K562 (cell line): ENCODE measurements around the gene KIF15. TPM values are rescaled to one million over a fixed set of nuclear protein-coding genes. Genes with fewer than 3 reads are reported as not detected.

Source experiments
- ARNT ChIP-seq, 2 experiments: fragments of 450-650 bp; IDR thresholded peaks; 2 replicates each; pipeline ENCODE4 v1.6.1; 2016; ENCODE audit warnings: mild to moderate bottlenecking in 1 of 2
- FOS ChIP-seq: IDR thresholded peaks from 3 replicates; pipeline ENCODE4 v1.6.1; 2011; ENCODE audit not compliant: insufficient read length; ENCODE audit errors: extremely low read depth
- FOXM1 ChIP-seq, 2 experiments: fragments of 450-650 bp in 1 of 2; sonication (generic) in 1 of 2; formaldehyde crosslinking in 1 of 2; IDR thresholded peaks; 2 replicates each; pipeline versions ENCODE4 v1.6.1 to v1.9.0; 2017 to 2022; ENCODE audit warnings: low read depth in 2 of 2, mild to moderate bottlenecking in 2 of 2, missing genetic modification reagents in 1 of 2, moderate library complexity in 1 of 2
- MTF1 ChIP-seq: fragments of 250-450 bp; sonication (Bioruptor Pico); IDR thresholded peaks from 2 replicates; pipeline ENCODE4 v1.9.0; 2021; ENCODE audit warnings: moderate library complexity, mild to moderate bottlenecking, inconsistent platforms, borderline replicate concordance
- SIN3A ChIP-seq, 2 experiments: fragments of 150-350 bp in 1 of 2; IDR thresholded peaks; 2 replicates each; pipeline ENCODE4 v1.6.1; 2011 to 2016; ENCODE audit warnings: borderline replicate concordance in 2 of 2, low read depth in 2 of 2, low read length in 2 of 2, mild to moderate bottlenecking in 2 of 2, moderate library complexity in 2 of 2; ENCODE audit not compliant: control insufficient read depth in 1 of 2
- SRF ChIP-seq, 2 experiments: fragments of 250-450, 450-650 bp in 1 of 2; sonication (Bioruptor Pico) in 1 of 2; sonication (generic) in 1 of 2; formaldehyde crosslinking; IDR thresholded peaks; 2 replicates each; pipeline versions ENCODE4 v1.5.0 to v1.5.1; 2020 to 2022; ENCODE audit warnings: mild to moderate bottlenecking in 1 of 2, missing genetic modification reagents in 1 of 2
- polyA plus RNA-seq, 8 experiments: library from polyadenylated mRNA; depleted of rRNA in 4 of 8; stranded (reverse) in 5 of 8; unstranded in 3 of 8; fragments of >200 nt; fragmentation: Nextera tagmentation in 2 of 8; fragmentation: Illumina TruSeq in 1 of 8; extraction: Ambion mirVana in 2 of 8; extraction: Trizol in 1 of 8; gene quantifications; 2 replicates each; pipeline versions ENCODE4 v1.2.1 to v1.2.3, GENCODE V29; 2011 to 2014; ENCODE audit warnings: inconsistent platforms in 1 of 8, missing spikeins in 1 of 8
- total RNA-seq, 7 experiments: library from RNA; depleted of rRNA in 6 of 7; stranded (reverse); fragments of >200 nt in 6 of 7; fragmentation: Illumina TruSeq in 2 of 7; extraction: Trizol in 2 of 7; gene quantifications; 2 replicates each; pipeline versions ENCODE4 v1.2.1 to v1.2.3, GENCODE V29; 2011 to 2021; ENCODE audit warnings: low replicate concordance in 1 of 7
- TF ChIP-seq, protein P1 (sequence below): fragments of 250-450 bp; sonication (Bioruptor Pico); IDR thresholded peaks from 2 replicates; pipeline ENCODE4 v1.5.0; 2020; ENCODE audit warnings: mild to moderate bottlenecking
- TF ChIP-seq, protein P2 (sequence below): fragments of 250-450 bp; sonication (Bioruptor Pico); IDR thresholded peaks from 2 replicates; pipeline ENCODE4 v1.5.0; 2021; ENCODE audit warnings: mild to moderate bottlenecking, moderate library complexity

Gene KIF15
- total and polyA plus RNA-seq, 9 of the 15 experiments (the other 6 are each of a cell fraction or from before 2014, with no cell fraction given): 9.0 to 45.9 (median 26.0) TPM

DNA sequence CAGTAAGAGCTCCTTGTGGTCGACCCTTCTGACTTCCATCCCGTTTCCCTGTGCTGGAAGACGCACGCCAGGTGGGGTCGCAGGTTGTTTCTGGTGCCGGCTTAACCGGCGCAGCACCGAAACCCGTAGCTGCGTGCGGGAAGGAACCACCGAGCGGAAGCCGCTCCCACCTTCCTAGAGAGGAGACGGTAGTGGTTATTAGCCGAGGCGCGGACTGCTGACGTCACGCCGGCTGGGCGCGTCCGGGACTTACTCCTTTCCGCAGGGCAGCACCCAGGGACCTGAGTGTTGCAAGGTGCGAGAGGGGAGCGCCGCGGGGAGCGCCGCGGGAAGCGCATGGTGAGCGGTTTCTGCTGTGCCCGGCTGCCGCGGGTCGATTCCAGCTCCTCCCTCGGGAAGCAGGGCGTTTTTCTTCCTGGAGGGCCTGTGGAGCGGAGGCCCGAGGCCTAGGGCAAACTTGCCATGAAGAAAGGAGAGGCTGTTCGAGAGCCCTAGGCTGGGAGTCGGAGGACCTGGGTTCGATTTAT lies 32.1 kb upstream of the KIF15 start, which contains the start of gene ZNF501 (continued):
- TF ChIP-seq, protein P1, sequence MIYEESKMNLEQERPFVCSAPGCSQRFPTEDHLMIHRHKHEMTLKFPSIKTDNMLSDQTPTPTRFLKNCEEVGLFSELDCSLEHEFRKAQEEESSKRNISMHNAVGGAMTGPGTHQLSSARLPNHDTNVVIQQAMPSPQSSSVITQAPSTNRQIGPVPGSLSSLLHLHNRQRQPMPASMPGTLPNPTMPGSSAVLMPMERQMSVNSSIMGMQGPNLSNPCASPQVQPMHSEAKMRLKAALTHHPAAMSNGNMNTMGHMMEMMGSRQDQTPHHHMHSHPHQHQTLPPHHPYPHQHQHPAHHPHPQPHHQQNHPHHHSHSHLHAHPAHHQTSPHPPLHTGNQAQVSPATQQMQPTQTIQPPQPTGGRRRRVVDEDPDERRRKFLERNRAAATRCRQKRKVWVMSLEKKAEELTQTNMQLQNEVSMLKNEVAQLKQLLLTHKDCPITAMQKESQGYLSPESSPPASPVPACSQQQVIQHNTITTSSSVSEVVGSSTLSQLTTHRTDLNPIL (CRISPR knock-in tag): no peak
- TF ChIP-seq FOS: no peak
- no peak for TF ChIP-seq MTF1 (CRISPR knock-in tag)
- 0 out of 4 replicates have a peak, but pooled peaks of 1 of the 2 experiments have one; percentile 37 for TF ChIP-seq SRF (CRISPR knock-in tag; IDR thresholded peaks at IDR 0.05)
- TF ChIP-seq, protein P2, sequence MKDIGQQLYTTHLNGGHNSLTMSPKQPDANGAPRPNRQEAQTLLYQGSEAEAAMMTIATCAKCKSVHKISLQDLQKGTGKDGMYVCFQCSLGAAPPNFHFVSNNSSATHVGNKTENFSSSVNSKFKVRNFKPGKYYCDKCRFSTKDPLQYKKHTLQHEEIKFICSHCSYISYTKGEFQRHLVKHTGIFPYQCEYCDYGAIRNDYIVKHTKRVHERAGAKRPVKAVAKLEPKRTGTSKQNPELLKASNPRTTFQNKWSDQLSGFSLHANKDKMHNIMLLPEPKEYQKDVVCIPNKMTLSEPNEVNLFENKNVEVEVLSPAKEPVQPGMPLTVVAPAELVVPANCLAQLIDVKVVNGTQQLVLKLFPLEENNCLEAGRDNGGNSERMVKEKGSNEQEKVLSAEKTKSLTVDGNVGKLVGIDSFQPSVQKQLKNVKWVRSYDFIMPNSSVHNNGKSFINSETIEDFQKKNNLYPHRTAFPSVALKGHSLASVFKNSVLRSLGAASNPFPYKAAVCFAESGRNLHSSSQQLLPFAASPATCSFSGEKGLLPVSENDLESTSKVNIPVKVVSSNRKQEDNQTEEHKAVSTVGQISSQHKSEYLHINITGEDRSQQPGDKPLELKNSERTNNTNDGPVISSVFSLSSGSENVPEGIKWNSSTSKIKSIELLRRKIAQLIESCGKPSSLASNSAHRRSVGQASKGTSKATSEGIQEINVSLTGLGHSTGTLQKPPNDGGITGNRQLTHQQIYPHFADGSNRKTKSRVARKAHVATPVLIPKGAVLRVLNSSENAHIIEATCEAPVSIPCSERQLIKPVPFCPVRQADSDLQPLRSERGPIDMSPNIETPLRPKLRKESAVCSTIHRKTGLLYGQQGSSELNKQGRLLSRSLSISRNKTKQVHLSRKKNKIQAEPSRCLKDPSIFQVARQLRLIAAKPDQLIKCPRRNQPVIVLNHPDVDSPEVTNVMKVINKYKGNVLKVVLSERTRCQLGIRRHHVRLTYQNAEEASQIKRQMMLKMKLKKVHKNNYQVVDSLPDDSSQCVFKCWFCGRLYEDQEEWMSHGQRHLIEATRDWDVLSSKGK (CRISPR knock-in tag): no peak
- 0 out of 4 replicates have a peak, but pooled peaks of 1 of the 2 experiments have one; percentile 34 for TF ChIP-seq SIN3A (IDR thresholded peaks at IDR 0.05; ENCODE audit: borderline replicate concordance in 2 of 2, control insufficient read depth in 1 of 2, low read depth in 2 of 2, low read length in 2 of 2)
- no peak for TF ChIP-seq ARNT (IDR thresholded peaks at IDR 0.05)
- no peak for TF ChIP-seq FOXM1 (IDR thresholded peaks at IDR 0.05; ENCODE audit: low read depth)
- TF ChIP-seq FOXM1 (CRISPR knock-in tag; IDR thresholded peaks at IDR 0.05; ENCODE audit: low read depth): no peak
